GM12801 (cell line): ENCODE data around the gene UBAC2.

ENCODE experiments used
- CTCF ChIP-seq: IDR thresholded peaks from one replicate; pipeline ENCODE4 v1.5.1; 2011; ENCODE audit warnings: control low read depth; ENCODE audit not compliant: insufficient read length; ENCODE audit errors: extremely low read depth

The UBAC2 gene

GRCh38 chr13:99301913-99302636, 101.4 kb downstream of the UBAC2 start:
- no peak for TF ChIP-seq CTCF

GRCh38 chr13:99302637-99303505, 102.2 kb downstream of the UBAC2 start:
- no peak for TF ChIP-seq CTCF

- no peak for TF ChIP-seq CTCF
These were observed 103.3 kb downstream of the UBAC2 start for GRCh38 chr13:99303863-99304521.

DNA sequence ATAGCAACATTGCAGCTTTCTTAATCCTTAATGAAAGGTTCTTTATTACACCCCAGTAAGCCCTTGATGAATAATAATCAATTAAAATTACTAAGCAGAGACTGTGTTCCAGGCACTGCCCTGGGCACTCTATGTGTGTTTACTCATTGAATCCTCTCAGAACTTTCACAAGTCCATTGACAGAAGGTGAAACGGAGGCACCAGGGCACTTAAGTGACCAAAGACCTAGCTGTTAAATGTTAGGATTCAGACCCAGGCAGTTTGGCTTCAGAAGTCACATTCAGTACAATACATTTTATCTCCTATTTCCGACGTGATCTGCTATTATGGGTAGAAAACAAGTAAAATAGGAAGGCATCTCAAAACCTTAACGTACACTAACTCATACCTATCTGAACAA, 103.9 kb downstream of the UBAC2 start:
- TF ChIP-seq CTCF: no peak

DNA sequence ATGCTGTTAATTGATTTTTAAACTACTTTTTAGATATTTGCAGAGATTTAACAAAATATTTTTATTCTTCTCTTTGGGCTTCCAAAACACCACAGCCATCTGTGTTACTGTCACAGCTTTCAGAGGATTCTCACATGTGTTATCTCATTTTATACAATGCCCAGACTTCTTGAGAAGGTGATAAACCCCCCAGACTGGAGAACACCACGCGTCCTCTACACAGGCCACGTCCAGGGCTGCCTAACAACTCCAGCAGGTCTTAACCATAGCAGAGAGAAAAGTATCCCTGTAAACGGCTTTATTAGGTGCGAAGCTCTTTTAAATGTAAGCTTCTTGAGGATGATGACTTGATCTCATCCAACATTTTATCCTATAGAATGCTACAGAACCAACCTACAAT, 104.5 kb downstream of the UBAC2 start:
- no peak for TF ChIP-seq CTCF

DNA sequence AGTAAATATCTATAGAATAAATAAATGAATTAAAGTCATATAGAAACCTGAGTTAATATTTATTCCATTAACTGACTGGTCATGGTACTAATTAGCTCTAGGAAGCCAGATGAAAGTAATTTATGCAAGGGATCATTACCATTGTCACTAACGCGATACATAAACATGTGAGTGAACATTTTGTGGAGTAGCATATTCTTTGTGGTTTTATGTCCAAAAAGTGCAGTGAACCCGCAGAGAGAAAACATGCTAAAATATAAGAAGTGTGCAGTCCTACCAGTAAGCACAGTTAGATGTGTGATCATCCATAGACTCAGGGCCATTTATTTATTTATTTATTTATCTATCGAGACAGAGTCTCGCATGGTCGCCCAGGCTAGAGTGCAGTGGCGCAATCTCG, 104.9 kb downstream of the UBAC2 start:
- TF ChIP-seq CTCF: no peak

DNA sequence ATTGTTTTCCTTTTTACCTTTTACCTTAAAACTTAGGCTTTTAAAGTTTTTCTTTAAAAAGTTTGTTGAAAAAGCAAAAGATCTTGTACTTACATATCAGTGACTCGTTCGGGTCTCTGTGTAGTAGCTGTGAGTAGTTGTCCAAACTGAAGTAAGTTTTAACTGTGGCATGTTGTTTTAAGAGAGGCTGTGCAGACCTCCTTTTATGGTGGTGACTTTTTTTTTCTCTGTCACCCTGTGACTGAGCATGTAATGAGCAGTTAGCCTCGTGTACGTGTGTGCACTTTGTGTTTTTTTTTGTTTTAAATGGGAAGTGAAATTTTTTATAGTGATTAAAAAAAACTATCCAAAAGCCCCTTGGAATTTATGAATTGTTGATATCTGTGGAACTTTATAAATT, 106.6 kb downstream of the UBAC2 start, which contains the start of gene GPR183:
Gene GPR183, minus strand, starts transcription at position 153 of the 400 bp plus-strand sequence. CDS start 11,254 bp downstream, outside the sequence.
- TF ChIP-seq CTCF: no peak
